Measurements from ENCODE around the gene GABRR2.

The GABRR2 gene

GRCh38 chr6:89315249-89315885 lies at the start of gene GABRR2:
Gene GABRR2 (minus strand): TSS chr6:89315299. CDS start chr6:89315165, 134 bp downstream.
- DNase-seq (ENCODE audit: low read depth in 2 of 2, low spot score in 1 of 2) = no peak

DNA sequence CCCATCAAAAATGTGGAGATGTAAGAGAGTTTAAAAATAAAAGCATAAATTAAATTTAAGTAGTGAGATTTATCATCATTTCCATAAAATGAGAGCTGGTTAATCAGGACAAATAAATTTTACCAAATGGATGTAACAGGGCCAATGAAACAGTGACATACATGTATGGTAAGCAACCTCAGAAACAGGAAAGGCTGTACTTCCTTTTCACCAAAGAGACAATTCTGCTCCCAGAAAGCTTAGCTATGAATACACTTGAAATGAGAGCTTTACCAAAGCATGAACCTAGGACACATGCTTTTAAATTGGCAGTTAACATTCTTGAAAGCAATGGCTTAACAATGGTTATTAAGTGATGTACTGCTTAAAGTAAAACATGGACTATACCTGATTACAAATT lies 49.5 kb upstream of the GABRR2 start:
- DNase-seq (ENCODE audit: low read depth in 2 of 2, low spot score in 1 of 2) = no peak

- DNase-seq (ENCODE audit: low read depth in 2 of 2, low spot score in 1 of 2) = no peak
These were observed 46.1 kb upstream of the GABRR2 start for GRCh38 chr6:89361171-89361570.

DNA sequence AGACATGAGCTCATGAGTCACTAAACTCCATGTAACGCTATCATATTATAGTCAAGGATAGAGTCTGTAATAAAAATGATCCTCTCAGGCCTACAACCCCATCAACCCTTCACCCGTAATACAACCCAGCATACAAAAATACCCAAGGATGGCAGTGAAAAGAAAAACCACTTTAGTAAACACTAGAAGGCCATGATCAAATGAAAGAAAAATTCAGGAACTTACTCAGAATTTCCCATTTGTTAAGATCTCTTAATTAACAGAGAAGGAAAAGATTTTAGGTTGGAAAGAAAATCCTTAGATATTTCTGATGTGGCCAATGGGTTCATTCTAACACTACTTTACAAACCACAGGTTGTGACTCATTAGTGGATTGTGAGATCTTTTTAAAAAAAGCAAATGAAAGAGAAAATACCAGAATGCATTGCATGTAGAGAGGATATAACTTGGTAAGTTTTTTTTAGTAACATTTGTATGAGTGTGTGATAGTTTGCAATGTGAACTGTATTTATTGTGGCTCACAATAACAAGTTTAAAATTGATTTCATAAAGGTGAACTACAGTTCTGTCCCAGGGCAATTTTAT lies 45.4 kb upstream of the GABRR2 start:
- DNase-seq (ENCODE audit: low read depth in 2 of 2, low spot score in 1 of 2) = no peak

DNA sequence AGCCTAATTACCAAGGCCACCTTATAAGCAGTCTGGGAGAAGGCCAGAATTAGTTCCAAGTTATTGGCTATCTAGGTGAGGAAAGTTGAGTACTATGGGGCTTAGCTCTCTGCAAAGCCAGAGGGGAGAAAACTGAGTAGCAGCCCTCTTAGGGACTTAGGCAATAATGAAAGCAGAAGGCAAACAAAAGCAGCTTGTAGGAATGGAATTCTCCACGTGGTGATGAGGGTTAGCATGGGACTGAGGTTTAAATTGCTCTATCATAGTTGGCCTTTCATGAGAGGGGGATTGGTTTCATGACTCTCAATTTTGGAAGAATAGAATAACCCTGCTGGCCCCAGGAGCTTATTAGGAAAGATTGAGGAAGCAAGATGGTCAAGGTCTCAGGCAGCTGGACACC lies 44.5 kb upstream of the GABRR2 start:
- no peak for DNase-seq (ENCODE audit: low read depth in 2 of 2, low spot score in 1 of 2)

DNA sequence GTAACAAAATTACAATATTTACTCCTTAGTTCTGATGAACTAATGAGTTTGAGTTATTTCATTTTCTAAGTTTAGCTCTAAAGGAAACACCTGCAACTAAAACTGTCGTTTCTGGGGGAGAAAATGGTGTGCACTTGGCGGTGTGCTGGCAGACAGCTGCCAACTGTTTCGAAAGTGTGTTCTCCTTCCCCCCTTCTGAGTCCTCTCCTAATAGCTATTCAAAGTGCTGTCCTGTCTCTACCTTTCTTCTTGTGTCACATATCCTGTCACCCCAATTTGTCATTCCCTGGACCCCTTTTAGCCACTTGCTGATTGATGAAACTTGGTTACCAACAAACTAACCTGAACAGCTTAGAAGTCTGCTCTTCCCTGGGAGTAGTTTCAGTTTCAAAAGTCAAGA lies 42.3 kb upstream of the GABRR2 start:
- no peak for DNase-seq (ENCODE audit: low read depth in 2 of 2, low spot score in 1 of 2)

DNA sequence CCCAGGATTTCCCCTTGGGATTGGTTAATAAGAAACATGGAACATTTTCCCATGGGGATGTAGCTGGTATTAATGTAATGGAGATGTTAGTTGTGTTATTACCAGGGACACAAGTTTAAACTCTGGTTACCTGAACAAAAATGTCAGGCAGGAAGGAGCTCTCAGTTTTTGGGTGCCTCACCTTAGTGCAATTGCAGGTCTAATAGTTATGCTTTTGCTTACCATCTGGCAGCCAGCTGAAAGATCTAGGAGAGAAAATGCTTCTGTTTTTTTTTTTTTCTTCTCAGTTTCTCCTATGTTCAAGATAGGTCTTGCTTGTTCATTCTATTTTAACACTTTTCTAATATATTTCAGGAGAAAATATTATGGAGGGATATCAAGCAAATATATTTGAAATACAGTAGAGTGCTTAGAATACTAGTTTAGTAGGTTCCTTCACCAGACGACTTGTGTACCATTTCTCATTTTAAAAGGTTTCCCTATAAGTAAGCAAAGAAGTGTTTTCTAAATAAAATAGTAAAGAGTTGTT lies 41.6 kb upstream of the GABRR2 start:
- DNase-seq (ENCODE audit: low read depth in 2 of 2, low spot score in 1 of 2) = no peak

- no peak for DNase-seq (ENCODE audit: low read depth in 2 of 2, low spot score in 1 of 2)
These were observed 40.6 kb upstream of the GABRR2 start for GRCh38 chr6:89355511-89356194.

- DNase-seq (ENCODE audit: low read depth in 2 of 2, low spot score in 1 of 2) = no peak
These were observed 38.7 kb upstream of the GABRR2 start for GRCh38 chr6:89353702-89354392.

GRCh38 chr6:89353118-89353556 lies 38.0 kb upstream of the GABRR2 start:
- DNase-seq (ENCODE audit: low read depth in 2 of 2, low spot score in 1 of 2) = no peak

- peak; percentile 30 to 61 for DNase-seq (ENCODE audit: low read depth in 2 of 2, low spot score in 1 of 2)
These were observed 37.4 kb upstream of the GABRR2 start, which contains the start of gene UBE2J1 for GRCh38 chr6:89352278-89353117. Gene UBE2J1 (minus strand): TSS chr6:89352722. CDS start chr6:89352569, 153 bp downstream.

- DNase-seq (ENCODE audit: low read depth in 2 of 2, low spot score in 1 of 2) = no peak
These were observed 36.7 kb upstream of the GABRR2 start for GRCh38 chr6:89351671-89352277.

- no peak for DNase-seq (ENCODE audit: low read depth in 2 of 2, low spot score in 1 of 2)
These were observed 35.3 kb upstream of the GABRR2 start for GRCh38 chr6:89350281-89350966.

GRCh38 chr6:89348372-89348771 lies 33.3 kb upstream of the GABRR2 start:
- DNase-seq (ENCODE audit: low read depth in 2 of 2, low spot score in 1 of 2) = no peak

GRCh38 chr6:89347825-89348224 lies 32.7 kb upstream of the GABRR2 start:
- DNase-seq (ENCODE audit: low read depth in 2 of 2, low spot score in 1 of 2) = no peak

- no peak for DNase-seq (ENCODE audit: low read depth in 2 of 2, low spot score in 1 of 2)
These were observed 31.3 kb upstream of the GABRR2 start for GRCh38 chr6:89346433-89346832.

GRCh38 chr6:89339565-89339964 lies 24.5 kb upstream of the GABRR2 start:
- no peak for DNase-seq (ENCODE audit: low read depth in 2 of 2, low spot score in 1 of 2)

- no peak for DNase-seq (ENCODE audit: low read depth in 2 of 2, low spot score in 1 of 2)
These were observed 20.1 kb upstream of the GABRR2 start for GRCh38 chr6:89335164-89335563.

DNA sequence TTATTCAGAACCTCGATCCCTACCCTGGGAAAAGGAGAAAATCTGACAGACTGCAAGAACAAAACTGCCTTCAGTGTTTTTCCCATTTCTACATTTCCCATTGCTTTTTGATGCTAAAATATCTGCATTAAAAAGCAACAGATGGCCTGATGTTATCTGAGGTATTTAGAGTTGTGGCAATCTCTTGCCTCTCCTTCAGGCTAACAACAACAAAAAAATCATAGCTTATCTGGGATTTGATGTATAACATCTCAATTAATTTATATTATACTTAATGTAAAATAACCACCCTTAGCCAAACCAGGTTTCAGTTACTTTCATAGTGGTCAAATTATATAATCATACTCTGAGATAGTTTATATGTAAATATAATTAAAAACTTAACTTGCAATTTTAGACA lies 15.8 kb upstream of the GABRR2 start:
- no peak for DNase-seq (ENCODE audit: low read depth in 2 of 2, low spot score in 1 of 2)

DNA sequence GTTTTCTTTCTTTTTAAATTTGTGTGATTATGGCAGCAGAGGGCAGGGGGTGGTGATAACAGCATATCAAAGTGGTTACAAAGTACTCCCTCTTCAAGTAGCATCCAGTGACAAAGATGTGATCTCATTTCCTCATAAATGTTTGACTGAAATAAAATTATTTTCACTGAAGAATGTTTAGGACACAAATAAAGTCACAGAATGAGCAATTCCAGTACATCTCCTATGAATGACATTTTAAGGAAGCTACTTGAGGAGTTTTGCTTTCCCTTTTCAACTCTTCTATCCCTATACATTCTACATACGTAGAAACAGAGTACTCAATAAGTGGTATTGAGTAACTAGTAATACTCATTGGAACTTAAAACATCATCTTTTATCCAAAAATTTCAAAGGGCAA lies 13.9 kb upstream of the GABRR2 start:
- DNase-seq (ENCODE audit: low read depth in 2 of 2, low spot score in 1 of 2) = no peak

Measured in stimulated activated CD8-positive, alpha-beta memory T cell treated with anti-CD3 and anti-CD28 coated beads, Interleukin-4, amount 100 ng/mL, for 4 hours (primary cell).